ENCODE results near the gene LYVE1. TPM values are rescaled to one million over a fixed set of nuclear protein-coding genes. Genes with fewer than 3 reads are reported as not detected.

The LYVE1 gene
- total and polyA plus RNA-seq, 2 of the 13 experiments (the other 11 are each of a cell fraction or from before 2014, with no cell fraction given): 1.2 to 1.4 TPM

DNA sequence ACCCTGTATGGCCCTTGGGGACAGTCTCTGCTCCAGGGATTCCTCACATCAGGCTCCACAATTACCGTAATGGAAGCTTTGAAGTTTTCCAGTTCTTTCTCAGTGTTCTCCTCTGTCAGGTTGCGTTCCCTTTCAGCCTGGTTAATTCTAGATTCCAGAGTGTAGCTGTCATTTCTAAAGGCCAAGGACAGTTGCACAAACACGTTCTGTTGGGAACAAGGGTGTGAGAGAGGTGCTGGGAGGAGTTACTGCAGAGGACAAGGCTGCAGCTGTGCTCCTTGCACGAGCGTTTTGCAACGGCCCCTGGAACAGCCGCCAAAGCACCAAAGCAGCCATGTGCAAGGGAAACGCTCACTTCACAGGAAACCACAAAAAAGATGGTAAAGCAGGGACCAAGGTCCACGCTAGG is 35.9 kb upstream of the LYVE1 start (continued):
- TF ChIP-seq, protein P1, sequence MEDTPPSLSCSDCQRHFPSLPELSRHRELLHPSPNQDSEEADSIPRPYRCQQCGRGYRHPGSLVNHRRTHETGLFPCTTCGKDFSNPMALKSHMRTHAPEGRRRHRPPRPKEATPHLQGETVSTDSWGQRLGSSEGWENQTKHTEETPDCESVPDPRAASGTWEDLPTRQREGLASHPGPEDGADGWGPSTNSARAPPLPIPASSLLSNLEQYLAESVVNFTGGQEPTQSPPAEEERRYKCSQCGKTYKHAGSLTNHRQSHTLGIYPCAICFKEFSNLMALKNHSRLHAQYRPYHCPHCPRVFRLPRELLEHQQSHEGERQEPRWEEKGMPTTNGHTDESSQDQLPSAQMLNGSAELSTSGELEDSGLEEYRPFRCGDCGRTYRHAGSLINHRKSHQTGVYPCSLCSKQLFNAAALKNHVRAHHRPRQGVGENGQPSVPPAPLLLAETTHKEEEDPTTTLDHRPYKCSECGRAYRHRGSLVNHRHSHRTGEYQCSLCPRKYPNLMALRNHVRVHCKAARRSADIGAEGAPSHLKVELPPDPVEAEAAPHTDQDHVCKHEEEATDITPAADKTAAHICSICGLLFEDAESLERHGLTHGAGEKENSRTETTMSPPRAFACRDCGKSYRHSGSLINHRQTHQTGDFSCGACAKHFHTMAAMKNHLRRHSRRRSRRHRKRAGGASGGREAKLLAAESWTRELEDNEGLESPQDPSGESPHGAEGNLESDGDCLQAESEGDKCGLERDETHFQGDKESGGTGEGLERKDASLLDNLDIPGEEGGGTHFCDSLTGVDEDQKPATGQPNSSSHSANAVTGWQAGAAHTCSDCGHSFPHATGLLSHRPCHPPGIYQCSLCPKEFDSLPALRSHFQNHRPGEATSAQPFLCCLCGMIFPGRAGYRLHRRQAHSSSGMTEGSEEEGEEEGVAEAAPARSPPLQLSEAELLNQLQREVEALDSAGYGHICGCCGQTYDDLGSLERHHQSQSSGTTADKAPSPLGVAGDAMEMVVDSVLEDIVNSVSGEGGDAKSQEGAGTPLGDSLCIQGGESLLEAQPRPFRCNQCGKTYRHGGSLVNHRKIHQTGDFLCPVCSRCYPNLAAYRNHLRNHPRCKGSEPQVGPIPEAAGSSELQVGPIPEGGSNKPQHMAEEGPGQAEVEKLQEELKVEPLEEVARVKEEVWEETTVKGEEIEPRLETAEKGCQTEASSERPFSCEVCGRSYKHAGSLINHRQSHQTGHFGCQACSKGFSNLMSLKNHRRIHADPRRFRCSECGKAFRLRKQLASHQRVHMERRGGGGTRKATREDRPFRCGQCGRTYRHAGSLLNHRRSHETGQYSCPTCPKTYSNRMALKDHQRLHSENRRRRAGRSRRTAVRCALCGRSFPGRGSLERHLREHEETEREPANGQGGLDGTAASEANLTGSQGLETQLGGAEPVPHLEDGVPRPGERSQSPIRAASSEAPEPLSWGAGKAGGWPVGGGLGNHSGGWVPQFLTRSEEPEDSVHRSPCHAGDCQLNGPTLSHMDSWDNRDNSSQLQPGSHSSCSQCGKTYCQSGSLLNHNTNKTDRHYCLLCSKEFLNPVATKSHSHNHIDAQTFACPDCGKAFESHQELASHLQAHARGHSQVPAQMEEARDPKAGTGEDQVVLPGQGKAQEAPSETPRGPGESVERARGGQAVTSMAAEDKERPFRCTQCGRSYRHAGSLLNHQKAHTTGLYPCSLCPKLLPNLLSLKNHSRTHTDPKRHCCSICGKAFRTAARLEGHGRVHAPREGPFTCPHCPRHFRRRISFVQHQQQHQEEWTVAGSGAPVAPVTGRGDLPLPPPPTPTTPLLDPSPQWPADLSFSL (CRISPR knock-in tag; IDR thresholded peaks at IDR 0.05): peak; percentile 21; the same call in 1 of the 2 replicates
- TF ChIP-seq ZNF44 (CRISPR knock-in tag; IDR thresholded peaks at IDR 0.05): no peak
- peak; percentile 30; the same call in 1 of the 2 replicates for TF ChIP-seq DMAP1 (CRISPR knock-in tag; IDR thresholded peaks at IDR 0.05)
- TF ChIP-seq FOXC1 (CRISPR knock-in tag; IDR thresholded peaks at IDR 0.05; ENCODE audit: borderline replicate concordance): no peak
- TF ChIP-seq, protein P2, sequence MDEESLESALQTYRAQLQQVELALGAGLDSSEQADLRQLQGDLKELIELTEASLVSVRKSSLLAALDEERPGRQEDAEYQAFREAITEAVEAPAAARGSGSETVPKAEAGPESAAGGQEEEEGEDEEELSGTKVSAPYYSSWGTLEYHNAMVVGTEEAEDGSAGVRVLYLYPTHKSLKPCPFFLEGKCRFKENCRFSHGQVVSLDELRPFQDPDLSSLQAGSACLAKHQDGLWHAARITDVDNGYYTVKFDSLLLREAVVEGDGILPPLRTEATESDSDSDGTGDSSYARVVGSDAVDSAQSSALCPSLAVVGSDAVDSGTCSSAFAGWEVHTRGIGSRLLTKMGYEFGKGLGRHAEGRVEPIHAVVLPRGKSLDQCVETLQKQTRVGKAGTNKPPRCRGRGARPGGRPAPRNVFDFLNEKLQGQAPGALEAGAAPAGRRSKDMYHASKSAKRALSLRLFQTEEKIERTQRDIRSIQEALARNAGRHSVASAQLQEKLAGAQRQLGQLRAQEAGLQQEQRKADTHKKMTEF (CRISPR knock-in tag; IDR thresholded peaks at IDR 0.05): peak; percentile 43; the same call in 1 of the 2 replicates
- no peak for TF ChIP-seq KLF9 (CRISPR knock-in tag; IDR thresholded peaks at IDR 0.05; ENCODE audit: low read depth)
- TF ChIP-seq, protein P3, sequence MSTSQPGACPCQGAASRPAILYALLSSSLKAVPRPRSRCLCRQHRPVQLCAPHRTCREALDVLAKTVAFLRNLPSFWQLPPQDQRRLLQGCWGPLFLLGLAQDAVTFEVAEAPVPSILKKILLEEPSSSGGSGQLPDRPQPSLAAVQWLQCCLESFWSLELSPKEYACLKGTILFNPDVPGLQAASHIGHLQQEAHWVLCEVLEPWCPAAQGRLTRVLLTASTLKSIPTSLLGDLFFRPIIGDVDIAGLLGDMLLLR (CRISPR knock-in tag; IDR thresholded peaks at IDR 0.05): 0 out of 2 replicates have a peak, but pooled peaks have one; percentile 17
- TF ChIP-seq, protein P4, sequence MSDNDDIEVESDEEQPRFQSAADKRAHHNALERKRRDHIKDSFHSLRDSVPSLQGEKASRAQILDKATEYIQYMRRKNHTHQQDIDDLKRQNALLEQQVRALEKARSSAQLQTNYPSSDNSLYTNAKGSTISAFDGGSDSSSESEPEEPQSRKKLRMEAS (IDR thresholded peaks at IDR 0.05): peak; percentile 71
- TF ChIP-seq, protein P5, sequence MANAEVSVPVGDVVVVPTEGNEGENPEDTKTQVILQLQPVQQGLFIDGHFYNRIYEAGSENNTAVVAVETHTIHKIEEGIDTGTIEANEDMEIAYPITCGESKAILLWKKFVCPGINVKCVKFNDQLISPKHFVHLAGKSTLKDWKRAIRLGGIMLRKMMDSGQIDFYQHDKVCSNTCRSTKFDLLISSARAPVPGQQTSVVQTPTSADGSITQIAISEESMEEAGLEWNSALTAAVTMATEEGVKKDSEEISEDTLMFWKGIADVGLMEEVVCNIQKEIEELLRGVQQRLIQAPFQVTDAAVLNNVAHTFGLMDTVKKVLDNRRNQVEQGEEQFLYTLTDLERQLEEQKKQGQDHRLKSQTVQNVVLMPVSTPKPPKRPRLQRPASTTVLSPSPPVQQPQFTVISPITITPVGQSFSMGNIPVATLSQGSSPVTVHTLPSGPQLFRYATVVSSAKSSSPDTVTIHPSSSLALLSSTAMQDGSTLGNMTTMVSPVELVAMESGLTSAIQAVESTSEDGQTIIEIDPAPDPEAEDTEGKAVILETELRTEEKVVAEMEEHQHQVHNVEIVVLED (CRISPR knock-in tag; IDR thresholded peaks at IDR 0.05; ENCODE audit: borderline replicate concordance): no peak
- TF ChIP-seq HOXA7 (CRISPR knock-in tag; IDR thresholded peaks at IDR 0.05): no peak
- TF ChIP-seq MIER2 (CRISPR knock-in tag; IDR thresholded peaks at IDR 0.05): 0 out of 2 replicates have a peak, but pooled peaks have one; percentile 15
- peak; percentile 57; the same call in 1 of the 2 replicates for TF ChIP-seq ZKSCAN8 (CRISPR knock-in tag; IDR thresholded peaks at IDR 0.05; ENCODE audit: borderline replicate concordance)
- TF ChIP-seq, protein P6, sequence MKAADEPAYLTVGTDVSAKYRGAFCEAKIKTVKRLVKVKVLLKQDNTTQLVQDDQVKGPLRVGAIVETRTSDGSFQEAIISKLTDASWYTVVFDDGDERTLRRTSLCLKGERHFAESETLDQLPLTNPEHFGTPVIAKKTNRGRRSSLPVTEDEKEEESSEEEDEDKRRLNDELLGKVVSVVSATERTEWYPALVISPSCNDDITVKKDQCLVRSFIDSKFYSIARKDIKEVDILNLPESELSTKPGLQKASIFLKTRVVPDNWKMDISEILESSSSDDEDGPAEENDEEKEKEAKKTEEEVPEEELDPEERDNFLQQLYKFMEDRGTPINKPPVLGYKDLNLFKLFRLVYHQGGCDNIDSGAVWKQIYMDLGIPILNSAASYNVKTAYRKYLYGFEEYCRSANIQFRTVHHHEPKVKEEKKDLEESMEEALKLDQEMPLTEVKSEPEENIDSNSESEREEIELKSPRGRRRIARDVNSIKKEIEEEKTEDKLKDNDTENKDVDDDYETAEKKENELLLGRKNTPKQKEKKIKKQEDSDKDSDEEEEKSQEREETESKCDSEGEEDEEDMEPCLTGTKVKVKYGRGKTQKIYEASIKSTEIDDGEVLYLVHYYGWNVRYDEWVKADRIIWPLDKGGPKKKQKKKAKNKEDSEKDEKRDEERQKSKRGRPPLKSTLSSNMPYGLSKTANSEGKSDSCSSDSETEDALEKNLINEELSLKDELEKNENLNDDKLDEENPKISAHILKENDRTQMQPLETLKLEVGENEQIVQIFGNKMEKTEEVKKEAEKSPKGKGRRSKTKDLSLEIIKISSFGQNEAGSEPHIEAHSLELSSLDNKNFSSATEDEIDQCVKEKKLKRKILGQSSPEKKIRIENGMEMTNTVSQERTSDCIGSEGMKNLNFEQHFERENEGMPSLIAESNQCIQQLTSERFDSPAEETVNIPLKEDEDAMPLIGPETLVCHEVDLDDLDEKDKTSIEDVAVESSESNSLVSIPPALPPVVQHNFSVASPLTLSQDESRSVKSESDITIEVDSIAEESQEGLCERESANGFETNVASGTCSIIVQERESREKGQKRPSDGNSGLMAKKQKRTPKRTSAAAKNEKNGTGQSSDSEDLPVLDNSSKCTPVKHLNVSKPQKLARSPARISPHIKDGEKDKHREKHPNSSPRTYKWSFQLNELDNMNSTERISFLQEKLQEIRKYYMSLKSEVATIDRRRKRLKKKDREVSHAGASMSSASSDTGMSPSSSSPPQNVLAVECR (CRISPR knock-in tag; IDR thresholded peaks at IDR 0.05; ENCODE audit: borderline replicate concordance): peak; percentile 17; the same call in 1 of the 2 replicates

Data from HepG2 (cell line).